ENCODE data around the gene ATG3. TPM values are rescaled to one million over a fixed set of nuclear protein-coding genes. Genes with fewer than 3 reads are reported as not detected.

ATG3 gene
- total RNA-seq, 1 experiment from 2014 or later: 75.1 TPM

GRCh38 chr3:112605285-112605684 is 43.5 kb upstream of the ATG3 start:
- no peak for ATAC-seq
- BruUV-seq (replicated peaks): no TSS peak
- no peak overlapping the region for H3K27ac ChIP-seq (ENCODE audit: low read length)
- peaks cover 3% of the 10 kb centered on the region; the same call in 1 of the 2 replicates for H3K27me3 ChIP-seq (ENCODE audit: control insufficient read depth, insufficient read depth, low read length)
- POLR2A ChIA-PET: interaction anchor here (0.6 kb wide), 1 partner anchor 129 kb away, joined by 3 read pairs; no protein-coding TSS in a partner anchor
- CTCF ChIA-PET: no interaction called here
- intact Hi-C loops (cut with micrococcal nuclease; ENCODE audit: unreplicated experiment): no loop called here
- in situ Hi-C loops (cut with HindIII; ENCODE audit: low pct_unique_long_range_greater_than_20kb, low sequenced_read_pairs): no loop called here
- H3K9me3 ChIP-seq (ENCODE audit: control insufficient read depth, insufficient read depth, low read depth, low read length): no peaks in the 10 kb centered on the region
- H3K4me3 ChIP-seq (ENCODE audit: low read depth in 2 of 2, low read length in 2 of 2): no peak overlapping the region
- DNase-seq (ENCODE audit: low read depth, low spot score): no peak
- H3K4me1 ChIP-seq (ENCODE audit: control insufficient read depth, insufficient read depth, low read length): no peaks in the 10 kb centered on the region
- H3K36me3 ChIP-seq (ENCODE audit: control insufficient read depth, insufficient read depth, low read length): no peaks in the 10 kb centered on the region
- no peak for TF ChIP-seq TCF7L2 (IDR thresholded peaks at IDR 0.05; ENCODE audit: low read depth, low read length)
- TF ChIP-seq, protein P1, sequence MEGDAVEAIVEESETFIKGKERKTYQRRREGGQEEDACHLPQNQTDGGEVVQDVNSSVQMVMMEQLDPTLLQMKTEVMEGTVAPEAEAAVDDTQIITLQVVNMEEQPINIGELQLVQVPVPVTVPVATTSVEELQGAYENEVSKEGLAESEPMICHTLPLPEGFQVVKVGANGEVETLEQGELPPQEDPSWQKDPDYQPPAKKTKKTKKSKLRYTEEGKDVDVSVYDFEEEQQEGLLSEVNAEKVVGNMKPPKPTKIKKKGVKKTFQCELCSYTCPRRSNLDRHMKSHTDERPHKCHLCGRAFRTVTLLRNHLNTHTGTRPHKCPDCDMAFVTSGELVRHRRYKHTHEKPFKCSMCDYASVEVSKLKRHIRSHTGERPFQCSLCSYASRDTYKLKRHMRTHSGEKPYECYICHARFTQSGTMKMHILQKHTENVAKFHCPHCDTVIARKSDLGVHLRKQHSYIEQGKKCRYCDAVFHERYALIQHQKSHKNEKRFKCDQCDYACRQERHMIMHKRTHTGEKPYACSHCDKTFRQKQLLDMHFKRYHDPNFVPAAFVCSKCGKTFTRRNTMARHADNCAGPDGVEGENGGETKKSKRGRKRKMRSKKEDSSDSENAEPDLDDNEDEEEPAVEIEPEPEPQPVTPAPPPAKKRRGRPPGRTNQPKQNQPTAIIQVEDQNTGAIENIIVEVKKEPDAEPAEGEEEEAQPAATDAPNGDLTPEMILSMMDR (IDR thresholded peaks at IDR 0.05): no peak
- TF ChIP-seq POLR2AphosphoS5 (IDR thresholded peaks at IDR 0.05; ENCODE audit: low read depth, low read length): no peak
- no peak for TF ChIP-seq REST (IDR thresholded peaks at IDR 0.05; ENCODE audit: insufficient read depth in 1 of 2, low read depth in 2 of 2, low read length in 1 of 2)
- TF ChIP-seq SIN3A (IDR thresholded peaks at IDR 0.05; ENCODE audit: borderline replicate concordance, insufficient read depth, low read depth, low read length): no peak

GRCh38 chr3:112604536-112604935 is 42.8 kb upstream of the ATG3 start:
- no peaks in the 10 kb centered on the region for H3K4me1 ChIP-seq (ENCODE audit: control insufficient read depth, insufficient read depth, low read length)
- no peak overlapping the region for H3K27ac ChIP-seq (ENCODE audit: low read length)
- H3K36me3 ChIP-seq (ENCODE audit: control insufficient read depth, insufficient read depth, low read length): no peaks in the 10 kb centered on the region
- BruUV-seq (replicated peaks): no TSS peak
- intact Hi-C loops (cut with micrococcal nuclease; ENCODE audit: unreplicated experiment) (no loop called here), in situ Hi-C loops (cut with HindIII; ENCODE audit: low pct_unique_long_range_greater_than_20kb, low sequenced_read_pairs) (no loop called here)
- ATAC-seq (no peak), DNase-seq (ENCODE audit: low read depth, low spot score) (no peak)
- peaks cover 2% of the 10 kb centered on the region; the same call in 1 of the 2 replicates for H3K27me3 ChIP-seq (ENCODE audit: control insufficient read depth, insufficient read depth, low read length)
- no peaks in the 10 kb centered on the region for H3K9me3 ChIP-seq (ENCODE audit: control insufficient read depth, insufficient read depth, low read depth, low read length)
- no peak for TF ChIP-seq REST (IDR thresholded peaks at IDR 0.05; ENCODE audit: insufficient read depth in 1 of 2, low read depth in 2 of 2, low read length in 1 of 2)
- no peak for TF ChIP-seq SIN3A (IDR thresholded peaks at IDR 0.05; ENCODE audit: borderline replicate concordance, insufficient read depth, low read depth, low read length)
- TF ChIP-seq, protein P1 (IDR thresholded peaks at IDR 0.05): no peak
- TF ChIP-seq POLR2AphosphoS5 (IDR thresholded peaks at IDR 0.05; ENCODE audit: low read depth, low read length): no peak
- TF ChIP-seq TCF7L2 (IDR thresholded peaks at IDR 0.05; ENCODE audit: low read depth, low read length): no peak
- ChIA-PET POLR2A (no interaction called here), CTCF (no interaction called here)
- H3K4me3 ChIP-seq (ENCODE audit: low read depth in 2 of 2, low read length in 2 of 2): no peak overlapping the region
